Keratinocyte (primary cell): ENCODE measurements around the gene ANGEL1. TPM values are rescaled to one million over a fixed set of nuclear protein-coding genes. Genes with fewer than 3 reads are reported as not detected.

Experiments used
- DNase-seq: peaks from one replicate; pipeline ENCODE4 v3.0.0-alpha.2; 2011; ENCODE audit warnings: low read depth, missing footprints, low spot score
- FAIRE-seq: peaks from 2 replicates; lab custom pipeline; 2011; peaks lifted over from hg19 to GRCh38; lab: Jason Lieb, UNC
- H2AFZ ChIP-seq: 2 replicates; pipeline ENCODE4 v1.6.0; 2012; ENCODE audit warnings: low read length, control low read depth, inconsistent platforms; ENCODE audit not compliant: control insufficient read depth
- H3K27ac ChIP-seq: 2 replicates; pipeline ENCODE4 v1.5.1; 2011; ENCODE audit warnings: low read length; ENCODE audit not compliant: control insufficient read depth, insufficient read depth
- H3K27me3 ChIP-seq: 3 replicates; pipeline ENCODE4 v1.6.0; 2011; ENCODE audit warnings: low read length; ENCODE audit not compliant: control insufficient read depth, insufficient read depth; ENCODE audit errors: extremely low read depth
- H3K36me3 ChIP-seq, 2 experiments: 2 replicates in 1 of 2; 3 replicates in 1 of 2; pipeline ENCODE4 v1.5.1; 2011; ENCODE audit warnings: low read length in 2 of 2, mild to moderate bottlenecking in 1 of 2; ENCODE audit not compliant: control insufficient read depth in 2 of 2, insufficient read depth in 2 of 2; ENCODE audit errors: extremely low read depth in 1 of 2
- H3K4me1 ChIP-seq: 3 replicates; pipeline ENCODE4 v1.5.1; 2011; ENCODE audit warnings: low read length; ENCODE audit not compliant: control insufficient read depth, insufficient read depth; ENCODE audit errors: extremely low read depth
- H3K4me2 ChIP-seq: 3 replicates; pipeline ENCODE4 v1.6.0; 2011; ENCODE audit warnings: low read depth, low read length; ENCODE audit not compliant: control insufficient read depth, insufficient read depth; ENCODE audit errors: extremely low read depth
- H3K4me3 ChIP-seq, 3 experiments: fragments of 200-600 bp in 1 of 3; sonication (generic) in 1 of 3; 2 replicates in 2 of 3; 3 replicates in 1 of 3; pipeline ENCODE4 v1.5.1; 2011 to 2016; ENCODE audit warnings: low read length in 3 of 3, mild to moderate bottlenecking in 3 of 3, control low read depth in 2 of 3, inconsistent platforms in 1 of 3, low read depth in 1 of 3, mixed read lengths in 1 of 3, mixed run types in 1 of 3, moderate library complexity in 1 of 3; ENCODE audit not compliant: control insufficient read depth in 2 of 3, insufficient read depth in 2 of 3; ENCODE audit errors: extremely low read depth in 1 of 3
- H3K79me2 ChIP-seq: 2 replicates; pipeline ENCODE4 v1.6.0; 2012; ENCODE audit warnings: low read length; ENCODE audit not compliant: control insufficient read depth, insufficient read depth
- H3K9ac ChIP-seq: 3 replicates; pipeline ENCODE4 v1.6.0; 2011; ENCODE audit warnings: low read length; ENCODE audit not compliant: control insufficient read depth, insufficient read depth; ENCODE audit errors: extremely low read depth
- H3K9me1 ChIP-seq: 3 replicates; pipeline ENCODE4 v1.6.0; 2011; ENCODE audit warnings: low read length; ENCODE audit not compliant: control insufficient read depth, insufficient read depth; ENCODE audit errors: extremely low read depth
- H3K9me3 ChIP-seq: 2 replicates; pipeline ENCODE4 v1.5.1; 2012; ENCODE audit warnings: low read depth, low read length; ENCODE audit not compliant: control insufficient read depth
- H4K20me1 ChIP-seq: 3 replicates; pipeline ENCODE4 v1.6.0; 2011; ENCODE audit warnings: low read length; ENCODE audit not compliant: control insufficient read depth, insufficient read depth; ENCODE audit errors: extremely low read depth
- CTCF ChIP-seq, 3 experiments: IDR thresholded peaks in 1 of 3; conservative IDR thresholded peaks in 1 of 3; optimal IDR thresholded peaks in 1 of 3; 2 replicates in 2 of 3; 3 replicates in 1 of 3; pipeline versions ENCODE3 to v1.5.1; 2011; ENCODE audit warnings: low read length in 3 of 3, mild to moderate bottlenecking in 3 of 3, moderate library complexity in 2 of 3, control low read depth in 1 of 3, inconsistent platforms in 1 of 3; ENCODE audit not compliant: insufficient read depth in 2 of 3; ENCODE audit errors: extremely low read depth in 1 of 3
- EZH2 ChIP-seq: IDR thresholded peaks from one replicate; pipeline ENCODE4 v1.6.1; 2012; ENCODE audit warnings: inconsistent platforms, mild to moderate bottlenecking, low read length, moderate library complexity
- dilution Hi-C: fragments of 300-500 bp; cut with MboI; formaldehyde crosslinking; loops from one replicate; pipeline ENCODE4 v1.7.0; 2020; ENCODE audit warnings: low sequenced_read_pairs; ENCODE audit not compliant: extremely low pct_ligation_motif_present
- polyA plus RNA-seq, 5 experiments: library from polyadenylated mRNA; depleted of rRNA in 3 of 5; stranded (reverse) in 3 of 5; stranded (forward) in 1 of 5; unstranded in 1 of 5; fragments of >200 nt; gene quantifications; 1 replicate in 1 of 5; 2 replicates in 3 of 5; 3 replicates in 1 of 5; pipeline versions ENCODE4 v1.2.1 to v1.2.3, GENCODE V29; 2011 to 2012; ENCODE audit warnings: missing spikeins in 2 of 5, low read depth in 1 of 5, low replicate concordance in 1 of 5

Gene ANGEL1
- polyA plus RNA-seq, 1 donor (not counting 4 experiments of a cell fraction or from before 2014, with no cell fraction given) = 13.0 TPM

- H3K9me1 ChIP-seq = no peaks in the 10 kb centered on the region
- no peaks in the 10 kb centered on the region for H3K9me3 ChIP-seq
- peak overlapping the region in 2 of 3 experiments; percentile 90 for H3K4me3 ChIP-seq
- H3K27ac ChIP-seq = no peak overlapping the region
- peak overlapping the region; percentile 98 for H3K4me2 ChIP-seq
- TF ChIP-seq CTCF (optimal IDR thresholded peaks at IDR 0.05 in 1 of 3, IDR thresholded peaks at IDR 0.05 in 1 of 3, conservative IDR thresholded peaks at IDR 0.05 in 1 of 3; ENCODE audit: extremely low read depth in 1 of 3, insufficient read depth in 2 of 3, low read length in 3 of 3) (no peak), EZH2 (no peak)
- H3K4me1 ChIP-seq = peaks cover 11% of the 10 kb centered on the region
- no peaks in the 10 kb centered on the region for H4K20me1 ChIP-seq
- FAIRE-seq (no peak), DNase-seq (no peak)
- peaks cover 13 to 14% of the 10 kb centered on the region in 2 experiments for H3K36me3 ChIP-seq
- H3K27me3 ChIP-seq = no peaks in the 10 kb centered on the region
- dilution Hi-C loops = no loop called here
- H2AFZ ChIP-seq = no peak overlapping the region
- no peak overlapping the region for H3K9ac ChIP-seq
- H3K79me2 ChIP-seq = peaks cover 7% of the 10 kb centered on the region
Measured at GRCh38 chr14:76810525-76810924, 2.2 kb downstream of the ANGEL1 start.

GRCh38 chr14:76808990-76809389 lies 3.7 kb downstream of the ANGEL1 start:
- no peak overlapping the region for H2AFZ ChIP-seq
- H3K36me3 ChIP-seq = peaks cover 14 to 18% of the 10 kb centered on the region in 2 experiments
- H3K9me3 ChIP-seq = no peaks in the 10 kb centered on the region
- H3K4me2 ChIP-seq = no peak overlapping the region
- H3K9ac ChIP-seq = no peak overlapping the region
- dilution Hi-C loops = no loop called here
- no peak overlapping the region for H3K4me3 ChIP-seq
- no peak for DNase-seq
- FAIRE-seq = no peak
- no peak overlapping the region for H3K27ac ChIP-seq
- H3K27me3 ChIP-seq = no peaks in the 10 kb centered on the region
- peaks cover 11% of the 10 kb centered on the region for H3K4me1 ChIP-seq
- no peaks in the 10 kb centered on the region for H4K20me1 ChIP-seq
- H3K9me1 ChIP-seq = no peaks in the 10 kb centered on the region
- TF ChIP-seq CTCF (optimal IDR thresholded peaks at IDR 0.05 in 1 of 3, IDR thresholded peaks at IDR 0.05 in 1 of 3, conservative IDR thresholded peaks at IDR 0.05 in 1 of 3; ENCODE audit: extremely low read depth in 1 of 3, insufficient read depth in 2 of 3, low read length in 3 of 3) = no peak
- no peak for TF ChIP-seq EZH2
- peaks cover 7% of the 10 kb centered on the region for H3K79me2 ChIP-seq
